GM23338 (cell line): ENCODE measurements around the gene PCGF3. TPM values are rescaled to one million over a fixed set of nuclear protein-coding genes. Genes with fewer than 3 reads are reported as not detected.

Experiments used
- ATAC-seq: fragments of 200-7000 bp; cut with Tn5 transposase; 3 replicates; pipeline ENCODE4 v1.9.1; 2020
- DNase-seq: peaks from one replicate; pipeline ENCODE4 v3.0.0-alpha.2; 2015; ENCODE audit warnings: low spot score
- H2AFZ ChIP-seq: fragments of 200-600 bp; sonication (generic); 2 replicates; pipeline ENCODE4 v1.8.0; 2016; ENCODE audit warnings: antibody characterized with exemption, mild to moderate bottlenecking, moderate library complexity
- H3F3A ChIP-seq: fragments of 200-600 bp; sonication (generic); replicated peaks from 2 replicates; pipeline ENCODE4 v1.8.0; 2017; ENCODE audit warnings: antibody characterized with exemption, mixed run types, low read depth
- H3K27ac ChIP-seq: fragments of 200-600 bp; sonication (generic); 2 replicates; pipeline ENCODE4 v1.6.1; 2016; ENCODE audit warnings: low read depth
- H3K27me3 ChIP-seq: fragments of 200-600 bp; sonication (generic); 2 replicates; pipeline ENCODE4 v1.8.0; 2016; ENCODE audit warnings: mild to moderate bottlenecking, mixed run types, moderate library complexity; ENCODE audit not compliant: insufficient read depth
- H3K36me3 ChIP-seq: fragments of 200-600 bp; sonication (generic); 2 replicates; pipeline ENCODE4 v1.8.0; 2016; ENCODE audit warnings: mild to moderate bottlenecking; ENCODE audit not compliant: insufficient read depth
- H3K4me1 ChIP-seq: fragments of 200-600 bp; sonication (generic); 2 replicates; pipeline ENCODE4 v1.8.0; 2016; ENCODE audit warnings: mild to moderate bottlenecking, moderate library complexity; ENCODE audit not compliant: insufficient read depth
- H3K4me2 ChIP-seq: fragments of 200-600 bp; sonication (generic); 2 replicates; pipeline ENCODE4 v1.7.1; 2017; ENCODE audit warnings: mixed run types
- H3K4me3 ChIP-seq: fragments of 200-600 bp; sonication (generic); 2 replicates; pipeline ENCODE4 v1.6.1; 2016; ENCODE audit warnings: mixed run types
- H3K79me2 ChIP-seq: fragments of 200-600 bp; sonication (generic); replicated peaks from 2 replicates; pipeline ENCODE4 v1.8.0; 2017; ENCODE audit warnings: mild to moderate bottlenecking; ENCODE audit not compliant: insufficient read depth
- H3K9me2 ChIP-seq: fragments of 200-600 bp; sonication (generic); 2 replicates; pipeline ENCODE4 v1.8.0; 2017; ENCODE audit not compliant: insufficient read depth
- H4K20me1 ChIP-seq: fragments of 200-600 bp; sonication (generic); replicated peaks from 2 replicates; pipeline ENCODE4 v1.8.0; 2017; ENCODE audit warnings: mild to moderate bottlenecking; ENCODE audit not compliant: insufficient read depth
- H3K27ac Mint-ChIP-seq: 2 replicates; pipeline ENCODE4 v1.8.0; 2020; ENCODE audit warnings: inconsistent platforms, mild to moderate bottlenecking, moderate library complexity, mixed read lengths
- H3K27me3 Mint-ChIP-seq: 3 replicates; pipeline ENCODE4 v1.8.0; 2022; ENCODE audit warnings: low read depth, mild to moderate bottlenecking, moderate library complexity, mixed read lengths, inconsistent platforms; ENCODE audit not compliant: insufficient read depth, poor library complexity
- H3K36me3 Mint-ChIP-seq: 3 replicates; pipeline ENCODE4 v1.8.0; 2021; ENCODE audit warnings: low read depth, mild to moderate bottlenecking, inconsistent platforms, moderate library complexity, mixed read lengths
- H3K4me1 Mint-ChIP-seq: 3 replicates; pipeline ENCODE4 v1.8.0; 2020; ENCODE audit warnings: mild to moderate bottlenecking, inconsistent platforms, mixed read lengths
- H3K4me3 Mint-ChIP-seq: 3 replicates; pipeline ENCODE4 v1.8.0; 2021; ENCODE audit warnings: moderate library complexity, mild to moderate bottlenecking, inconsistent platforms, mixed read lengths
- H3K9me3 Mint-ChIP-seq: 3 replicates; pipeline ENCODE4 v1.8.0; 2020; ENCODE audit warnings: moderate library complexity, mild to moderate bottlenecking, inconsistent platforms, mixed read lengths
- CREB1 ChIP-seq: fragments of 250-450 bp; sonication (Bioruptor Pico); IDR thresholded peaks from 2 replicates; pipeline ENCODE4 v1.5.0; 2020; ENCODE audit warnings: low read depth, mild to moderate bottlenecking, moderate library complexity
- ETS1 ChIP-seq: IDR thresholded peaks from 2 replicates; pipeline ENCODE4 v1.6.1; 2016; ENCODE audit warnings: antibody characterized with exemption
- EZH2 ChIP-seq: fragments of 200-600 bp; sonication (generic); IDR thresholded peaks from one replicate; pipeline ENCODE4 v1.8.0; 2017; ENCODE audit warnings: antibody characterized with exemption, mild to moderate bottlenecking, low read depth; ENCODE audit not compliant: unreplicated experiment
- JUNB ChIP-seq: IDR thresholded peaks from one replicate; pipeline ENCODE4 v1.6.1; 2016; ENCODE audit warnings: antibody characterized with exemption; ENCODE audit not compliant: unreplicated experiment
- NANOG ChIP-seq: IDR thresholded peaks from 2 replicates; pipeline ENCODE4 v1.6.1; 2016; ENCODE audit warnings: antibody characterized with exemption, borderline replicate concordance
- POLR2AphosphoS5 ChIP-seq: IDR thresholded peaks from 2 replicates; pipeline ENCODE4 v1.6.1; 2016; ENCODE audit warnings: antibody characterized with exemption, low read depth
- REST ChIP-seq: IDR thresholded peaks from one replicate; pipeline ENCODE4 v1.6.1; 2018; ENCODE audit warnings: antibody characterized with exemption; ENCODE audit not compliant: unreplicated experiment
- STAT1 ChIP-seq: IDR thresholded peaks from one replicate; pipeline ENCODE4 v1.6.1; 2016; ENCODE audit warnings: antibody characterized with exemption; ENCODE audit not compliant: unreplicated experiment
- ZNF114 ChIP-seq: fragments of 250-450 bp; sonication (Bioruptor Pico); IDR thresholded peaks from 2 replicates; pipeline ENCODE4 v1.5.0; 2020; ENCODE audit warnings: mild to moderate bottlenecking, moderate library complexity
- ZNF462 ChIP-seq: fragments of 250-450 bp; sonication (Bioruptor Pico); IDR thresholded peaks from 2 replicates; pipeline ENCODE4 v1.5.0; 2020; ENCODE audit warnings: mild to moderate bottlenecking, moderate library complexity
- polyA plus RNA-seq: library from polyadenylated mRNA; unstranded; fragments of >200 nt; fragmentation: Nextera tagmentation; extraction: Ambion mirVana; gene quantifications from 2 replicates; pipeline ENCODE4 v1.2.1, GENCODE V29; 2016
- total RNA-seq: library from RNA; depleted of rRNA; stranded (reverse); fragments of >200 nt; shearing (Covaris generic); gene quantifications from 2 replicates; pipeline ENCODE4 v1.2.3, GENCODE V29; 2014

PCGF3 gene
- total and polyA plus RNA-seq, 2 experiments from 2014 or later: 33.1 to 49.0 TPM

- Histone ChIP-seq H2AFZ (no peak overlapping the region), H3K27me3 (peaks cover 61% of the 10 kb centered on the region), H3K4me3 (no peak overlapping the region), H3K4me2 (no peak overlapping the region), H3K27ac (no peak overlapping the region), H3K79me2 (no peaks in the 10 kb centered on the region), H3K36me3 (no peaks in the 10 kb centered on the region), H4K20me1 (no peaks in the 10 kb centered on the region), H3F3A (no peaks in the 10 kb centered on the region; the same call in 1 of the 2 replicates), H3K4me1 (peaks cover 20% of the 10 kb centered on the region), H3K9me2 (no peaks in the 10 kb centered on the region)
- H3K9me3 Mint-ChIP-seq: no peaks in the 10 kb centered on the region; the same call in 2 of the 3 replicates
- no peak for DNase-seq
- no peaks in the 10 kb centered on the region; the same call in 2 of the 3 replicates for H3K36me3 Mint-ChIP-seq
- peak overlapping the region; percentile 27; the same call in 1 of the 3 replicates for H3K4me3 Mint-ChIP-seq
- peaks cover 58% of the 10 kb centered on the region for H3K27me3 Mint-ChIP-seq
- TF ChIP-seq JUNB (no peak), EZH2 (no peak), CREB1 (CRISPR knock-in tag) (no peak), POLR2AphosphoS5 (no peak), STAT1 (no peak), ZNF114 (CRISPR knock-in tag) (no peak), REST (no peak)
- H3K4me1 Mint-ChIP-seq: peaks cover 21% of the 10 kb centered on the region
- no peak for ATAC-seq
- H3K27ac Mint-ChIP-seq: no peak overlapping the region
Measured at GRCh38 chr4:787561-787981, 81.9 kb downstream of the PCGF3 start.

- H4K20me1 ChIP-seq: no peaks in the 10 kb centered on the region
- no peak overlapping the region for H3K27ac ChIP-seq
- DNase-seq (no peak), ATAC-seq (no peak)
- no peak overlapping the region for H3K27ac Mint-ChIP-seq
- H3K36me3 Mint-ChIP-seq: no peaks in the 10 kb centered on the region; the same call in 2 of the 3 replicates
- peaks cover 58% of the 10 kb centered on the region for H3K27me3 Mint-ChIP-seq
- H3K9me3 Mint-ChIP-seq: no peaks in the 10 kb centered on the region; the same call in 2 of the 3 replicates
- peaks cover 20% of the 10 kb centered on the region for H3K4me1 ChIP-seq
- H3K4me2 ChIP-seq: no peak overlapping the region
- H3K4me1 Mint-ChIP-seq: peaks cover 24% of the 10 kb centered on the region
- no peaks in the 10 kb centered on the region for H3K9me2 ChIP-seq
- H3K4me3 Mint-ChIP-seq: no peak overlapping the region
- H3K27me3 ChIP-seq: peaks cover 63% of the 10 kb centered on the region
- H3K36me3 ChIP-seq: no peaks in the 10 kb centered on the region
- H3K4me3 ChIP-seq: no peak overlapping the region
- H3F3A ChIP-seq: no peaks in the 10 kb centered on the region; the same call in 1 of the 2 replicates
- H3K79me2 ChIP-seq: no peaks in the 10 kb centered on the region
- H2AFZ ChIP-seq: no peak overlapping the region
- no peak for TF ChIP-seq POLR2AphosphoS5
- no peak for TF ChIP-seq ETS1
- no peak for TF ChIP-seq EZH2
- no peak for TF ChIP-seq ZNF462 (CRISPR knock-in tag)
- TF ChIP-seq ZNF114 (CRISPR knock-in tag): no peak
- TF ChIP-seq STAT1: no peak
- no peak for TF ChIP-seq CREB1 (CRISPR knock-in tag)
- TF ChIP-seq NANOG: no peak
Measured at GRCh38 chr4:788006-788635, 82.5 kb downstream of the PCGF3 start.
